HCT116 (cell line): Measurements from ENCODE around the gene SLC27A1.

Experiments
- ATF3 ChIP-seq: IDR thresholded peaks from 2 replicates; pipeline ENCODE4 v1.6.1; 2012
- CTCF ChIP-seq, 3 experiments: fragments of 200-600 bp in 1 of 3; sonication (generic) in 1 of 3; IDR thresholded peaks in 2 of 3; conservative IDR thresholded peaks in 1 of 3; 2 replicates each; pipeline ENCODE4 v1.5.1; 2012 to 2017; ENCODE audit warnings: low read depth in 2 of 3, low read length in 2 of 3, antibody characterized with exemption in 1 of 3, borderline replicate concordance in 1 of 3, control low read depth in 1 of 3, mild to moderate bottlenecking in 1 of 3, mixed read lengths in 1 of 3, mixed run types in 1 of 3, moderate library complexity in 1 of 3; ENCODE audit not compliant: insufficient read depth in 1 of 3
- EZH2 ChIP-seq: fragments of 200-600 bp; sonication (generic); IDR thresholded peaks from 2 replicates; pipeline ENCODE4 v1.6.1; 2017; ENCODE audit warnings: antibody characterized with exemption, mixed run types
- EZH2phosphoT487 ChIP-seq: fragments of 200-600 bp; IDR thresholded peaks from 2 replicates; pipeline ENCODE4 v1.6.1; 2018; ENCODE audit warnings: antibody characterized with exemption, borderline replicate concordance
- MAX ChIP-seq: IDR thresholded peaks from 2 replicates; pipeline ENCODE4 v1.6.1; 2012
- POLR2A ChIP-seq: IDR thresholded peaks from 2 replicates; pipeline ENCODE4 v1.7.0; 2011; ENCODE audit warnings: borderline replicate concordance; ENCODE audit not compliant: insufficient read depth, insufficient read length; ENCODE audit errors: extremely low read depth
- POLR2AphosphoS5 ChIP-seq: IDR thresholded peaks from 2 replicates; pipeline ENCODE4 v1.6.1; 2011; ENCODE audit warnings: mild to moderate bottlenecking, low read depth, low read length, moderate library complexity
- RAD21 ChIP-seq: IDR thresholded peaks from 2 replicates; pipeline ENCODE4 v1.6.1; 2012; ENCODE audit warnings: low read depth, mild to moderate bottlenecking
- REST ChIP-seq: IDR thresholded peaks from 2 replicates; pipeline ENCODE4 v1.6.1; 2012; ENCODE audit warnings: low read depth
- SIN3A ChIP-seq: IDR thresholded peaks from 2 replicates; pipeline ENCODE4 v1.6.1; 2012; ENCODE audit warnings: low read depth
- SRF ChIP-seq: IDR thresholded peaks from 2 replicates; pipeline ENCODE4 v1.6.1; 2012; ENCODE audit warnings: low read depth
- ZBTB33 ChIP-seq: IDR thresholded peaks from 2 replicates; pipeline ENCODE4 v1.6.1; 2011; ENCODE audit warnings: mild to moderate bottlenecking, low read length, moderate library complexity; ENCODE audit not compliant: insufficient replicate concordance; ENCODE audit errors: extremely low read depth

- TF ChIP-seq REST, result no peak
- TF ChIP-seq EZH2, result no peak
- TF ChIP-seq SIN3A, result no peak
- TF ChIP-seq CTCF (IDR thresholded peaks at IDR 0.05 in 2 of 3, conservative IDR thresholded peaks at IDR 0.05 in 1 of 3; ENCODE audit: borderline replicate concordance in 1 of 3, insufficient read depth in 1 of 3, low read depth in 2 of 3, low read length in 2 of 3), result peak; percentile 57 to 73 (median 72); a peak in 5 of 6 replicates
- TF ChIP-seq EZH2phosphoT487, result no peak
- TF ChIP-seq ATF3, result no peak
- no peak for TF ChIP-seq POLR2A
- TF ChIP-seq POLR2AphosphoS5, result no peak
- TF ChIP-seq SRF, result no peak
- peak; percentile 73 for TF ChIP-seq RAD21
- no peak for TF ChIP-seq MAX
- TF ChIP-seq ZBTB33, result no peak
Observed at GRCh38 chr19:17424743-17425365, 45.5 kb upstream of the SLC27A1 start.
